ENCODE data around the gene BCL7B. TPM values are rescaled to one million over a fixed set of nuclear protein-coding genes. Genes with fewer than 3 reads are reported as not detected.
"Not testable (repeated sequence)": the region's sequence is repeated elsewhere in the genome, so short reads cannot be mapped to it uniquely, and the experiment has no call there.

BCL7B gene
- total and polyA plus RNA-seq, 12 donors = 64.9 to 85.8 (median 73.0) TPM

GRCh38 chr7:73503229-73503628 is 54.3 kb downstream of the BCL7B start:
- no peak for DNase-seq
- Histone ChIP-seq H3K4me1 (peaks cover 0 to 8% (median 0%) of the 10 kb centered on the region in 9 donors), H3K9me3 (no peaks in the 10 kb centered on the region), H3K36me3 (peaks cover 9 to 100% (median 72%) of the 10 kb centered on the region in 9 donors), H3K27me3 (no peaks in the 10 kb centered on the region), H3K27ac (no peak overlapping the region), H3K4me3 (no peak overlapping the region)
- no peak for TF ChIP-seq CTCF (IDR thresholded peaks at IDR 0.05)
- WGBS, 2 donors = 96 to 98% methylated on average over 5 of the region's 5 CpGs
- intact Hi-C loops (cut with DNase I) = no loop called here
- no peak for ATAC-seq

GRCh38 chr7:73496626-73497025 is 60.9 kb downstream of the BCL7B start:
- intact Hi-C loops (cut with DNase I) = no loop called here
- DNase-seq (no peak), ATAC-seq (no peak)
- Histone ChIP-seq H3K9me3 (no peaks in the 10 kb centered on the region), H3K36me3 (peaks cover 0 to 100% (median 71%) of the 10 kb centered on the region in 9 donors), H3K4me1 (no peaks in the 10 kb centered on the region), H3K4me3 (no peak overlapping the region), H3K27me3 (no peaks in the 10 kb centered on the region), H3K27ac (no peak overlapping the region)
- TF ChIP-seq CTCF (IDR thresholded peaks at IDR 0.05) = no peak
- WGBS, 2 donors = 95 to 97% methylated on average over 7 of the region's 7 CpGs

- H3K4me1 ChIP-seq; H3K4me3 ChIP-seq; H3K27me3 ChIP-seq; DNase-seq; H3K27ac ChIP-seq; intact Hi-C loops (cut with DNase I); ATAC-seq; H3K9me3 ChIP-seq: not testable (repeated sequence)
- H3K36me3 ChIP-seq = peaks cover 0 to 100% (median 63%) of the 10 kb centered on the region in 9 donors
- 92 to 97% methylated on average over 2 of the region's 2 CpGs for WGBS, 2 donors
These were observed 62.0 kb downstream of the BCL7B start for GRCh38 chr7:73495507-73495906.

DNA sequence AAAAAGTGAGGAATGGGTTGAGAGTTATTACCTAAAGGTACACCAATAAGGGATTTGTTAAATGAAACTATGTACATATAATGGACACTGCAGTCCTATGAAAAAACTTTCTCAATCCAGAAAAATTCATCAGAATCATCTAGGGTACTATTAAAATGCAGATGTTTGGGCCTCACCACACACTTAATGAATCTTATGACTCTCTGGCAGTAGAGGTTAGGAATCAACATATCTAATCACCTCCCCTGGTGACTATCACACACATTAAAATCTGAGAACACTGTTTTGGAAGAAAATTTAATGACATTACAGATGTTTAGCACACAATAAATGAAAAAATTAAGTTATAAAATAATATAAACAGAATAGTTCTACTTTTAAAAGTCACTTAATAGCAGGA is 67.5 kb downstream of the BCL7B start:
- no peaks in the 10 kb centered on the region for H3K4me1 ChIP-seq
- no peak for TF ChIP-seq CTCF (IDR thresholded peaks at IDR 0.05)
- DNase-seq (no peak), ATAC-seq (no peak)
- no peaks in the 10 kb centered on the region for H3K9me3 ChIP-seq
- H3K27me3 ChIP-seq = no peaks in the 10 kb centered on the region
- peaks cover 0 to 100% (median 38%) of the 10 kb centered on the region in 9 donors for H3K36me3 ChIP-seq
- no peak overlapping the region for H3K27ac ChIP-seq
- no peak overlapping the region for H3K4me3 ChIP-seq
- intact Hi-C loops (cut with DNase I) = no loop called here

- 95 to 98% methylated on average over 1 of the region's 1 CpG for WGBS, 2 donors
- intact Hi-C loops (cut with DNase I) = no loop called here
- no peak overlapping the region for H3K27ac ChIP-seq
These were observed 70.0 kb downstream of the BCL7B start for GRCh38 chr7:73487486-73487885.

More at GRCh38 chr7:73487486-73487885, 70.0 kb downstream of the BCL7B start:
- no peak for TF ChIP-seq CTCF (IDR thresholded peaks at IDR 0.05)
- Histone ChIP-seq H3K36me3 (peaks cover 0 to 100% (median 32%) of the 10 kb centered on the region in 9 donors), H3K27me3 (no peaks in the 10 kb centered on the region), H3K9me3 (no peaks in the 10 kb centered on the region), H3K4me3 (no peak overlapping the region), H3K4me1 (peaks cover 0 to 10% (median 3%) of the 10 kb centered on the region in 9 donors)
- no peak for ATAC-seq
- DNase-seq = no peak

Other genes starting within 250 kb of the BCL7B start
- gene NSUN5, start 248.9 kb downstream of the BCL7B start, total RNA-seq = 10 to 100 TPM; 11.2 to 17.5 (median 14.2) TPM
- 10 to 100 TPM; 17.2 to 36.8 TPM for gene NSUN5, start 248.9 kb downstream of the BCL7B start, polyA plus RNA-seq
- under 1 TPM in 6 of 10 donors, not detected in 4; 0.15 to 0.62 (median 0.34) TPM for gene TRIM50, start 229.6 kb downstream of the BCL7B start, total RNA-seq
- gene TRIM50, start 229.6 kb downstream of the BCL7B start, polyA plus RNA-seq = under 1 TPM; 0.04 to 0.15 TPM
- gene FKBP6, start 229.5 kb downstream of the BCL7B start, total RNA-seq = not detected
- not detected for gene FKBP6, start 229.5 kb downstream of the BCL7B start, polyA plus RNA-seq
- gene FZD9, start 123.9 kb downstream of the BCL7B start, total RNA-seq = under 1 TPM in 5 of 10 donors, not detected in 5; 0.13 to 0.41 (median 0.15) TPM
- gene FZD9, start 123.9 kb downstream of the BCL7B start, polyA plus RNA-seq = under 1 TPM; 0.15 to 0.45 TPM
- 10 to 100 TPM; 34.0 to 49.9 (median 41.5) TPM for gene BAZ1B, start 35.4 kb downstream of the BCL7B start, total RNA-seq
- 10 to 100 TPM; 11.7 to 17.2 TPM for gene BAZ1B, start 35.4 kb downstream of the BCL7B start, polyA plus RNA-seq
- 10 to 100 TPM in 7 of 10 donors, 1 to 10 TPM in 3; 7.7 to 20.6 (median 10.4) TPM for gene TBL2, start 20.9 kb upstream of the BCL7B start, total RNA-seq
- 10 to 100 TPM in 1 of 2 donors, 1 to 10 TPM in 1; 6.9 to 22.1 TPM for gene TBL2, start 20.9 kb upstream of the BCL7B start, polyA plus RNA-seq
- gene MLXIPL, start 66.8 kb upstream of the BCL7B start, total RNA-seq = 1 to 10 TPM in 5 of 10 donors, under 1 TPM in 3, not detected in 2; 0.28 to 8.5 (median 1.9) TPM
- gene MLXIPL, start 66.8 kb upstream of the BCL7B start, polyA plus RNA-seq = 10 to 100 TPM in 1 of 2 donors, 1 to 10 TPM in 1; 2.8 to 22.8 TPM
- 1 to 10 TPM; 1.1 to 3.6 (median 2.2) TPM for gene VPS37D, start 110.1 kb upstream of the BCL7B start, total RNA-seq
- 1 to 10 TPM; 1.2 to 1.4 TPM for gene VPS37D, start 110.1 kb upstream of the BCL7B start, polyA plus RNA-seq
- gene DNAJC30, start 125.8 kb upstream of the BCL7B start, total RNA-seq = 10 to 100 TPM; 12.1 to 20.8 (median 15.8) TPM
- 1 to 10 TPM; 9.1 TPM for gene DNAJC30, start 125.8 kb upstream of the BCL7B start, polyA plus RNA-seq
- gene BUD23, start 125.9 kb upstream of the BCL7B start, total RNA-seq = 10 to 100 TPM; 63.4 to 89.9 (median 66.8) TPM
- gene BUD23, start 125.9 kb upstream of the BCL7B start, polyA plus RNA-seq = 100 to 1,000 TPM; 123 to 134 TPM
- 1 to 10 TPM in 9 of 10 donors, under 1 TPM in 1; 0.88 to 2.7 (median 1.8) TPM for gene STX1A, start 162.0 kb upstream of the BCL7B start, total RNA-seq
- 1 to 10 TPM; 2.5 to 3.4 TPM for gene STX1A, start 162.0 kb upstream of the BCL7B start, polyA plus RNA-seq
- 10 to 100 TPM; 20.0 to 36.8 (median 29.6) TPM for gene ABHD11, start 181.1 kb upstream of the BCL7B start, total RNA-seq
- gene ABHD11, start 181.1 kb upstream of the BCL7B start, polyA plus RNA-seq = 10 to 100 TPM; 26.8 to 36.6 TPM
- not detected for gene CLDN3, start 212.6 kb upstream of the BCL7B start, total RNA-seq
- not detected for gene CLDN3, start 212.6 kb upstream of the BCL7B start, polyA plus RNA-seq